Head of caudate nucleus (tissue), 42 donors: ENCODE measurements around the gene MIA.
"Not testable (repeated sequence)": the region's sequence is repeated elsewhere in the genome, so short reads cannot be mapped to it uniquely, and the experiment has no call there.

Experiments used
- DNase-seq, 42 donors: peaks; one replicate each; pipeline versions ENCODE4 v3.0.0 to v3.0.0-alpha.2; 2020 to 2021; ENCODE audit warnings: mixed read lengths in 7 of 42
- intact Hi-C: fragments of 100-400 bp; cut with DNase I; formaldehyde crosslinking; loops from one replicate; pipeline ENCODE4 v1.15.0; 2022

MIA gene

DNA sequence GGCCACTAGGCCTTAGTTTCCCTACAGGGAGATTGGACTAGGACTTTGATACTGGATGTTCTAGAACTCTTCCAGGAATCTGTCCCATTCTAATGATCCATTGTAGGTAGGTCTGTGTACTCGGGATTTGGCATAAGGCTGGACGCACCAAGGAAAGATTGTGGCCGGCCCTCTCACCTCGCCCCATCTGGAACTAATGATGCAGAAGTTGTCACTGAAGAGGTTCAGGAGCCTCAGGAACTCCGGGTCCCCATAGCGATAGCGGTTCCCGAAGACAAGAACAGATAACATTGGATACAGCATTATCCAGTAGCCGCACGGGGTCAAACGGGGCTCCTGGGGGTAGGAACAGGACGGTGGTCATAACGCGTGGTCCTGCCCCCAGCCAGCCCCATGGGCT lies 34.8 kb downstream of the MIA start:
- DNase-seq: peak in 1 of 42 donors; percentile 46
- intact Hi-C loops: no loop called here

DNA sequence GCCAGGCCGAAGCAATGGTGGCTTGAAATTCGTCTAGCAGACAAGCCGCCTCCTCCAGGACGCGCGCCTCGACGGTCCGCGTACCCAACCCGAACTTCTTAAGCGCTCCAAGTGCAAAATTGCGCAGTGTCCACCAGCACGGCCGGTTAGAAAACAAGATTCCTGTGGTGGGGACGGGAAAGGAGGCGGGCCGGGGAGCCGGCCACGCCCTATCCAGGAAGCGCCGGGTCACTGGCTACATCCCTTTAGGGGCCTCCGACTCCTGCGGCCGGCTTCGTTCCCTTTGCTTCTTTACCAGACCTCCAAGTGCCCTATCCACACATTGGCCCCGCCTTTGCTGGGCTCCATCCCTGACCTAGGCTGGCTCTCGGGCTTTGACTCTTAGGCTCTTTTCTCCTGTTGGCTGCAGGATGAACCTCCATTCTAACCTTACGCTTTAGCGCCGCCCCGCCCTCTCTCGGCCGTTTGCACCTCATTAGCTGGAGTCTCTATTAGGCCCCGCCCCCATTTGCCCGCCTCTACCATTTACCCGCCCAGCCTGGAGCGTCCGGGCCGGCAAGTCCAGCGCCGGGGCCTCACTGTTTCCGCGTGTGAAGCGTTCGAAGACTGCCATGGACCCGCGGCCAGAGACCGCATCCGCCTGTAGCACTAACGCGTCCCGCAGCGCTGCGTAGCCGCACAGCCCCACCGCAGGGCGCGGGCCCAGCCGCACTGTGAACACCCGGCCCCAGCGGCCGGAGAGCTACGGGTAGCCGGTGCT lies 35.5 kb downstream of the MIA start:
- DNase-seq: peak; percentile 64 to 88 (median 76)
- intact Hi-C loops: not testable (repeated sequence)

DNA sequence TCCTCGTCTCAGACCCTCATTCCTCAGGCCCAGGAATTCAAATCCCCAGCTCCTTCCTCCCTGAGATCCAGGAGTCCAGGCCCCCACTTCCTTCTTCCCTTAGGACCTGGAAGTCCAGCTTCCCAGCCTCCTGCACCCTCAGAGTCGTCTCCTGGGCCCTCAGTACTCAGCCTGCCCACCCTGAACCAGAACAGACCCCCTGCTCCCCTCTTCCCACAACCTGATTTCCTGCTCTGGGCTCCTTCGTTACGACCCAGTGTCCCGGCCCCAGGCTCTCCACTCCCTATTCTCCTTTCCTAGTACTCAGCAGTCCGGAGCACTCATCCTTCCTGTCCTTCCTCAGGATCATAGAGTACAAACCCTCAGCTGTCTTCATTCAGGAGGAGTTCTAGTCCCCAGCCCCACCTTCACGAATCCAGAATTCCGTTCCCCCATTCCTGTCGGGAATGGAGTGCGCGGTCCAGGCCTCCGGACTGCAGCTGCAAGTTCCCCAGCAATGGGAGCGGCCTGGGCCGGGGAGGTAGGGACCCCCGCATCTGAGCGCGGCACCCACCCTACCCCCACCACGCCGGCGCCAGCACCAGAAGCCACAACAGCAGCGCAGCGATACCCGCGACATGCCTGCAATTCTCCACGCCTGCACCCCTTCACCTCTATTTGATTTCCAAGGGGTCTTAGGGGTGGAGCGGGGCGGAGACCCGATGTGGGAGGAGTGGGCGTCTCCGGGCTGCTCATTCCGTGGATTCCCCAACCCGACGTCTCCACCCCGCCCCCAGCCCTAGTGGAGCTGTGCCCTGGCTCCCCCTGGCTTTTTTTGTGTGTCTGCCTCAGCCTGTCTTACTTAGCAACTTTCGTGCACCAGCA lies 36.4 kb downstream of the MIA start:
- peak in 38 of 42 donors; percentile 52 to 90 (median 70) for DNase-seq
- intact Hi-C loops: no loop called here

DNA sequence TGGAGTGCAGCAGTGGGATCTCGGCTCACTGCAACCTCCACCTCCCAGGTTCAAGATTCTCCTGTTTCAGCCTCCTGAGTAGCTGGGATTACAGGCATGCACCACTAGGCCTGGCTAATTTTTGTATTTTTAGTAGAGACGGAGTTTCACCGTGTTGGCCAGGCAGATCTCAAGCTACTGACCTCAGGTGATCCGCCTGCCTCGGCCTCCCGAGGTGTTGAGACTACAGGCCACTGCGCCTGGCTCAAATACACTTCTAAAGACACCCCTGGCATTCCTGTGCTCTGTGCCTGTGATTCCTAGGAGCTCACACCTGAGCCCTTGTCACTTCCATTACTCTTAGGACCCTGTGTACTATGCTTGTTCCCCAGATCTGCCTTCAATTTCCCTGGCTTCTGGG lies 37.2 kb downstream of the MIA start:
- DNase-seq, intact Hi-C loops: not testable (repeated sequence)

DNA sequence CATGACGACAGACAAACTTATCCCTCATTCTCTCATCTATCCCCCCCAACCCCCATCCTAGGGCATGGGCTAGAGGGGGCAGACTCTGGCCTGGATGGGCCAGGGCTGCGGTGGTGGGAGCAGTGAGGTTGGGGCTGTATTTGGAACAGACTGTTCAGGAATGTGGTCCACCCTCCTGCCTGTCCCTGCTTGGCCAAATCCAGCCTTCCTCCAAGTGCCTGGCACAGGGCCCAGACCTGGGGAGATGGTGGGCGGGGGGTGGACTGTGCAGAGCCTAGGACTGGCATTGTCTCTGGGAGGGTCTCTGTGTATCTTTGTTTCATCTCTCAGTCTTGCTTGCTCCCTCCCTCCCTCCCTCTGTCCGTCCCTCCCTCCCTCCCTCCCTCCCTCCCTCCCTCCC lies 37.9 kb downstream of the MIA start:
- intact Hi-C loops: no loop called here
- peak in 1 of 42 donors; percentile 35 for DNase-seq

DNA sequence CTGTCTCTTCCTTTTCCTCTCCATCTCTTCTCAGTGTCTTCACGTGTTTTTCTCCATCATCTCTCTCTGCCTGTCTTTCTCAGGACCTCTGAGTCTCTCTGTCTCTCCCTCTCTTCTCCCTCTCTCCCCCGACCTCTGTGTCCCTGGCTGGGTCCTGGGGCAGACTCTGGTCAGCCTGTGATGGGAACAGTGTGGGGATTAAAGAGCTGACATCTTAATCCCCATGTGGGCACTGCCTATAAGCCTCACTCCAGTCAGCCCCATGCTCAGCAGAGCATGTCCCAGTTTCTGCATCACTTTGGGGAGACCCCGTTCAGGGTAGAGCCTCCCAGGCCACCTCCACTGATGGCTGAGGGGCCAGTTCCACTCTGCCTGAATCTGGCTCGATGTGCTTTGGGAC lies 39.9 kb downstream of the MIA start:
- no peak for DNase-seq
- intact Hi-C loops: no loop called here

DNA sequence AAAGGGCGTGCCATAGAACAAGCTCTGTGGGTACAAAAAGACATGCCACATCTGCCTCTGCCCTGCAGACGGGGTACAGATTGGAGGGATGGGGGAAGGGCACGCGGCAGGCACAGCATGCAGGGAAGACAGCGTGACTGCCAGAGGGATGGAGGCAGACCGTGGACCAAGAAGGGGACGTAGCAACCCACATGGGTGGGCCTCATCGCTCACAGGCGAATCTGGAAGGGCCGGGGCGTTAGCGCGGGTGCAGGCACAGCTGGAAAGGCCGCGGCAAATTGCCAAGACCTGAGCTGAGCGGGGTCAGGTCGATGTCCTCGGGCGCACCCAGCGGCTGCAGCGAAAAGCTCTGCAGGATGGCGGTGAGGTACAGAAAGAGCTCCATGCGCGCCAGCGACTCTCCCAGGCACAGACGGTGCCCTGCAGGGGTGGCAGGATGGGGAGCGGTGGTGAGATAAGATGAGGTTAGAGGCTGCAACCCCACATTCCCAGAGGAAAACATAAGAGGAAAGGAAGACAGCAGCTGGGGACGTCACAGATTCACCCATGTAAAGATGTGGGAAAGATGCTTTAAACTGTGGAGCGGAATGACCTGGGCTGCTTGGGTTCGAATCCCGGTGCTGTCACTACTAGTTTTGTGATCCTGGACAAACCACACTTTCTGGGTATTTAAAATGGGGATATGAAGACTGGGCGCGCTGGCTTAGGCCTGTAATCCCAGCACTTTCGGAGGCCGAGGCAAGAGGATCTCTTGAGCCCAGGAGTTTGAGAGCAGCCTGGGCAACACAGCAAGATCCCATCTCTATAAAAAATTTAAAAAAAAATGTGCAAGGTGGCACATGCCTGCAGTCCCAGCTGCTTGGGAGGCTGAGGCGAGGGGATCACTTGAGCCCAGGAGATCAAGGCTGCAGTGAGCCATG lies 43.4 kb downstream of the MIA start:
- intact Hi-C loops: not testable (repeated sequence)
- DNase-seq: peak in 41 of 42 donors; percentile 56 to 88 (median 76)

DNA sequence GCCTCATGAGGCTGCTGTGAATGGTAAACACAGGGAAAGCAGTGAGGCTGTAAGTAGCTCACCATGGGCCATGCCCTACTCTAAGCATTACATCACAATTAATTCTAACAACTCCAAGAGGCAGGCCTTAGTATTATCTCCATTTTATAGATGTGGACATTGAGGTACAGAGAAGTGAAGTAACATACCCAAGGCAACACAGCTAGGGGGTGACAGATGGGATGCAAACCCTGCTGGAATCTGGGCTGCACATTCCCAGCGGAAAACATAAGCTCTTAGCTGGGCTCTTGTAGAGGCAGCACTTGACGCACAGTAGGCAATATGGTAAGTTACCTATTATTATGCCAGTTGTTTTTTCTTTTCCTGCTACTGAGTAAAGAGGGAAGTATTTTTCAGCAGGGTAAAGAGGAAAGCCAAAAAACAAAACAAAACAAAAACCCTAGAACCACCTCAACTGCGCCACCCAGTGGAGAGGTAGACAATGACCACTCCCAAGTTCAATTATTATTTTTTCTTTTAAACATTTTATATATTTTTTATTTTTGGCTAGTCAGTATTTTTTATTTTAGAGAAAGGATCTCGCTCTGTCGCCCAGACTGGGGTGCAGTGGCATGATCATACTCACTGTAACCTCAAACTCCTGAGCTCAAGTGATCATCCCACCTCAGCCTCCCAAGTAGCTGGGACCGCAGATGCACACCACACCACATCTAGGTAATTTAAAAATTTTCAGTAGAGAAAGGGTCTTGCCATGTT lies 44.3 kb downstream of the MIA start:
- peak in 15 of 42 donors; percentile 39 to 85 (median 61) for DNase-seq
- intact Hi-C loops: loop anchor here (5.0 kb wide), 1 partner anchor 157 kb away; no protein-coding TSS in a partner anchor

DNA sequence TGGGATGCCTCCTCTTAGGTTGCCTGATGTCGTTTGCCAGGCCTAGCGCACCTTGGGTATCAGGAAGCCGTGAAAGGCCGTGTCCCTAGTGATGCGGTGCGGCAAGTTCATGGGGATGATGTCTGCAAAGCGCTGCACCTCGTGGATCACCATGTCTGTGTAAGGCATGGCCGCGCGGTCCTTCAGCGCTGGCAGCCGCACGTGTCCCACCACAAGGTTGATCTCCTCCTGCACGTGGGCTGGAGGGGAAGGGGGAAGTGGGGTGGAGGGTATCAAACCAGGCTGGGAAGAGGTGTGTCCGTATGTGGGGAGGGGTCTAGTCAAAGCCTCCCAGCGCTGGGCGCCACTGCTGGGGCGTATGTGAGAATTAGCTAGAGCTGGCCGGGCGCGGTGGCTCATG lies 46.8 kb downstream of the MIA start:
- peak in 1 of 42 donors; percentile 17 for DNase-seq
- intact Hi-C loops: loop anchor here (5.0 kb wide), 1 partner anchor 160 kb away; no protein-coding TSS in a partner anchor

DNA sequence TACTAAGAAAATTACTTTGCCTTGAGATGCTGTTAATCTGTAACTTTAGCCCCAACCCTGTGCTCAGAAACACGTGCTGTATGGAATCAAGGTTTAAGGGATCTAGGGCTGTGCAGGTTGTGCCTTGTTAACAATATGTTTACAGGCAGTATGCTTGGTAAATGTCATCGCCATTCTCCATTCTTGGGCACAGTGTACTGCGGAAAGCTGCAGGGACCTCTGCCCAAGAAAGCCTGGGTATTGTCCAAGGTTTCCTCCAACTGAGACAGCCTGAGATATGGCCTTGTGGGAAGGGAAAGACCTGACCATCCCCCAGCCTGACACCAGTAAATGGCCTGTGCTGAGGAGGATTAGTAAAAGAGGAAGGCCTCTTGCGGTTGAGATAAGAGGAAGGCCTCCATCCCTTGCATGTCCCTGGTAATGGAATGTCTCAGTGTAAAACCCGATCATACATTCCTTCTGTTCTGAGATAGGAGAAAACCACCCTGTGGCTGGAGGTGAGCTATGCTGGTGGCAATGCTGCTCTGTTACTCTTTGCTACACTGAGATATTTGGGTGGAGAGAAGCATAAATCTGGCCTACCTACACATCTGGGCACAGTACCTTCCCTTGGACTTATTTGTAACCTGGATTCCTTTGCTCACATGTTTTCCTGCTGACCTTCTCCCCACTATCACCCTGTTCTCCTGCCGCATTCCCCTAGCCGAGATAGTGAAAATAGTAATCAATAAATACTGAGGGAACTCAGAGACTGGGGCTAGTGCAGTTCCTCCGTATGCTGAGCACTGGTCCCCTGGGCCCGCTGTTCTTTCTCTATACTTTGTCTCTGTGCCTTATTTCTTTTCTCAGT lies 47.6 kb downstream of the MIA start:
- DNase-seq: peak in 4 of 42 donors; percentile 14 to 46 (median 25)
- intact Hi-C loops: loop anchor here (5.0 kb wide), 1 partner anchor 161 kb away; no protein-coding TSS in a partner anchor

DNA sequence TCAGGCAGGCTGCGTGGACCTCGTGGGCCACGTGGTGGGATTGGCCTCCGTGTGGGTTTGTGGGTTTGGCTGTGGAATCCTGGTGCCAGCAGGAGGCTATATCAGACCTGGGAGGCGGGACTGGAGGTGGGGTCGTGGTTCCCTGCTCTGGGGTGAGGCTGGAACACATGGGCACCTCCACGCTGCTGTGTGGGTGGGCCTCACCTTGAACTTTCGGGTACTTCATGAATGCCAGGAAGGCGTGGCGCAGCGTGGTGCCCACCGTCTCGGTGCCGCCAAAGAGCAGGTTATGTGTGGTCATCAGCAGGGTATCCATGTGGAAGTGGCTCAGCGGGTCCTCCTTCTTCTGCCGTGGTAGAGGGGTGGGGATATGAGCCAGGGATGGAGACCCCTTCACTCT lies 49.6 kb downstream of the MIA start:
- not testable (repeated sequence) for DNase-seq
- intact Hi-C loops: loop anchor here (5.0 kb wide), 1 partner anchor 163 kb away; no protein-coding TSS in a partner anchor

DNA sequence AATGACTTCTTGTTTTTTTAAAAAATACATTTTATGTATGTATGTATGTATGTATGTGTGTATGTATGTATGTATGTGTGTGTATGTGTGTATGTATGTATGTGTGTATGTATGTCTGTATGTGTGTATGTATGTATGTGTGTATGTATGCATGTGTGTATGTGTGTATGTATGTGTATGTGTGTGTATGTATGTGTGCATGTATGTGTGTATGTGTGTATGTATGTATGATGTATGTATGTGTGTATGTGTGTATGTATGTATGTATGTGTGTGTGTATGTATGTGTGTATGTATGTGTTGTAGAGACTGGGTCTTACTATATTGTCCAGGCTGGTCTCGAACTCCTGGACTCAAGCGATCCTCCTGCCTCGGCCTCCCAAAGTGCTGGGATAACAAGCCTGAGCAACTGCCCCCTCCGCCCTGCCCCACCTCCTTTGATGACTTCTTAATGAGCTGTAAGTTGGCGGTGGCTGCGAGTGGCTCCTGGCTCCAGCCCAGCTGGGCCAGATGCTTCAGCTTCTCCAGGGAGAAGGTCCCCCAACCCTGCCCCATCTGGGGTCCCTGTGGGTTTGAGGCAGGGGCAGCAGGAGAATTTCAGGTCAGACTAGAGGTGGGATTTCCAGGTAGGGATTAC lies 50.3 kb downstream of the MIA start:
- intact Hi-C loops, DNase-seq: not testable (repeated sequence)

DNA sequence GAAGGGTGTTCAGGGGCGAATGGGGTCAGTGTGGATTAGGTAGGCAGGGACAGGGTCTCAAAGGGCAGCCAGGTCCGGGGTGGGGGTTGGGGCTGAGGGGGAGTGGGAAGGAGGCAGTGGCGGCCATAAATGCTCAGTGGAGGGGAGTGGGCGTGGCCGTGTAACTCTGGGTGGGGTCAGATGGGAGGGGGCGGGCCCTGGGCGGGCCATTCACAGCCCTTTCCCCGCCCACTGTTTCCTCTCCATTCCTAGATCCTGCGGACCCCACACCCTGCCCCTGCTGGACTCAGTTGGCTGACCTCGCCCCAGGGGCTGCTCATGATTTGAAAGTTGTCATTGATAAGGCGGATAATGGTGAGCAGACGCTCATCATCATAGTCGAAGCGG lies 51.0 kb downstream of the MIA start:
- DNase-seq, intact Hi-C loops: not testable (repeated sequence)

DNA sequence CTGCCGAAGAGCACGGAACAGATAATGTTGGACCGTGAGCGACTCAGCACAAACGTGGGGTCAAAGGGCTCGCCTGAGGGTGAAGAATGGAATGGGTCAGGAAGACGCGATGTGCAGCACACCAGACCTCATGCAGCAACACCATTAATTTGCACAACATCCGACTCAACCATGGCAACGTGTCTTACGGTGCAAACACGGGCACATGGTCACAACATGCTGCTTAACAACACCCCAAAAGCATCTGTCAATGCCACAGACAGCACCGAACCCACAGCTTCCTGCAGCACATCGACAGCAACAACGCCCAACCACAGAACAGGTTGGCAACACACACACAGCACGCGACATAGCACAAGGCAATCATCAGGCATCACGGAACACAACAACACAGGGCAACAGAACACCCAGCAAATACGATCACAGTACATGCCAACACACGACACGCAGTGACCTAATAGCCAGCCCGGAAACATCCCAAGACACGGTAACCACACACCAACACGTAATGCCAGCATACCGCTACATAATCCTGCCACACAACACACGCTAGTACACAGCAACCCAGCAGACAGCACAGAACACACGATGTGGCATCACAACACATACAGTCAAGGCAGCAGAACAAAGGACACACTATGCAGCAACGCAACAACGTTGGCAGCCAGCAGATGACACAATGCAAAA lies 51.5 kb downstream of the MIA start:
- intact Hi-C loops: not testable (repeated sequence)
- peak in 3 of 42 donors; percentile 16 to 56 (median 29) for DNase-seq
